Aorta (tissue), 5 donors: Measurements from ENCODE around the gene NOL4L. TPM values are rescaled to one million over a fixed set of nuclear protein-coding genes. Genes with fewer than 3 reads are reported as not detected.
A peak's percentile ranks its signal among the peaks of the same experiment; 100 is the strongest.

Experiments
- ATAC-seq: fragments of 200-7000 bp; cut with Tn5 transposase; one replicate; pipeline ENCODE4 v1.9.1; 2022; ENCODE audit warnings: moderate library complexity; ENCODE audit not compliant: low FRiP score
- DNase-seq, 2 donors: peaks; one replicate each; pipeline ENCODE4 v3.0.0-alpha.2; 2020
- H3K27ac ChIP-seq, 2 donors: one replicate each; pipeline ENCODE4 v1.5.1; 2013; ENCODE audit warnings: low read length in 2 of 2, mild to moderate bottlenecking in 2 of 2, moderate library complexity in 2 of 2, control low read depth in 1 of 2, inconsistent platforms in 1 of 2, low read depth in 1 of 2
- H3K27me3 ChIP-seq, 2 donors: one replicate each; pipeline ENCODE4 v1.6.1; 2013; ENCODE audit warnings: control low read depth in 1 of 2, low read length in 1 of 2, mild to moderate bottlenecking in 1 of 2, moderate library complexity in 1 of 2; ENCODE audit not compliant: insufficient read depth in 2 of 2, control insufficient read depth in 1 of 2
- H3K36me3 ChIP-seq, 2 donors: one replicate each; pipeline ENCODE4 v1.6.1; 2013; ENCODE audit warnings: control low read depth in 1 of 2, low read length in 1 of 2, mild to moderate bottlenecking in 1 of 2; ENCODE audit not compliant: insufficient read depth in 2 of 2, control insufficient read depth in 1 of 2
- H3K4me1 ChIP-seq, 2 donors: one replicate each; pipeline ENCODE4 v1.6.1; 2013; ENCODE audit warnings: low read length in 2 of 2, control low read depth in 1 of 2, mild to moderate bottlenecking in 1 of 2, moderate library complexity in 1 of 2; ENCODE audit not compliant: insufficient read depth in 2 of 2, control insufficient read depth in 1 of 2
- H3K4me3 ChIP-seq, 2 donors: one replicate each; pipeline ENCODE4 v1.5.1; 2013; ENCODE audit warnings: low read length in 2 of 2, control low read depth in 1 of 2, mild to moderate bottlenecking in 1 of 2
- H3K9me3 ChIP-seq: one replicate; pipeline ENCODE4 v1.6.1; 2013; ENCODE audit warnings: mild to moderate bottlenecking, low read length; ENCODE audit not compliant: control insufficient read depth
- WGBS, 2 donors: extraction: QIAGEN DNeasy Blood & Tissue Kit; methylation state at CpG; one replicate each; pipeline ENCODE4 v1.1.7; 2013; 5-methylcytosine and 5-hydroxymethylcytosine counted together
- intact Hi-C, 2 donors: fragments of 100-400 bp; cut with DNase I; formaldehyde crosslinking; loops; one replicate each; pipeline versions ENCODE4 v1.14.2 to v1.15.0; 2022
- polyA plus RNA-seq, 2 donors: library from polyadenylated mRNA; stranded (reverse); fragments of 200-250 nt; gene quantifications; one replicate each; pipeline ENCODE4 v1.2.3, GENCODE V29; 2013
- total RNA-seq, 2 donors: library from RNA; stranded (reverse); fragmentation: NEBNext Ultra II Directional; extraction: Animal tissue kit (Norgen Biotek cat#: 25700); gene quantifications; one replicate each; pipeline ENCODE4 v1.2.1, GENCODE V29; 2021
- donor health status: healthy with polysubstance abuse.
- donor health status: Bipolar disorder and iron deficiency.
- donor health status: DM: no; HTN: no; CAD: no.
- donor health status: DM: no; HTN: no; CAD: no.
- donor health status: DM: yes; HTN: yes; CAD: no.

Gene NOL4L
- total and polyA plus RNA-seq, 4 donors, result 2.3 to 29.5 (median 8.0) TPM

GRCh38 chr20:32516583-32517517 lies 68.3 kb downstream of the NOL4L start:
- intact Hi-C loops, result no loop called here
- Histone ChIP-seq H3K27me3 (no peaks in the 10 kb centered on the region), H3K4me1 (no peaks in the 10 kb centered on the region), H3K36me3 (no peaks in the 10 kb centered on the region), H3K27ac (no peak overlapping the region), H3K4me3 (no peak overlapping the region), H3K9me3 (no peaks in the 10 kb centered on the region)
- no peak for ATAC-seq
- WGBS, 2 donors, result 80 to 82% methylated on average over 9 to 10 of the region's 10 CpGs
- DNase-seq, result peak in 1 of 2 donors; percentile 38

- Histone ChIP-seq H3K27me3 (no peaks in the 10 kb centered on the region), H3K36me3 (no peaks in the 10 kb centered on the region), H3K4me1 (no peaks in the 10 kb centered on the region), H3K4me3 (no peak overlapping the region), H3K9me3 (no peaks in the 10 kb centered on the region), H3K27ac (no peak overlapping the region)
- intact Hi-C loops, result no loop called here
- DNase-seq (peak in 1 of 2 donors; percentile 32), ATAC-seq (no peak)
- 93 to 94% methylated on average over 10 of the region's 10 CpGs for WGBS, 2 donors
These were observed 69.5 kb downstream of the NOL4L start for GRCh38 chr20:32515631-32516101.

GRCh38 chr20:32514760-32515159 lies 70.4 kb downstream of the NOL4L start:
- no peak for ATAC-seq
- no peaks in the 10 kb centered on the region for H3K4me1 ChIP-seq
- DNase-seq, result no peak
- no peak overlapping the region for H3K27ac ChIP-seq
- no peaks in the 10 kb centered on the region for H3K27me3 ChIP-seq
- H3K4me3 ChIP-seq, result no peak overlapping the region
- H3K36me3 ChIP-seq, result no peaks in the 10 kb centered on the region
- WGBS, 2 donors, result 95 to 96% methylated on average over 12 of the region's 12 CpGs
- intact Hi-C loops, result no loop called here
- no peaks in the 10 kb centered on the region for H3K9me3 ChIP-seq

GRCh38 chr20:32513031-32513866 lies 71.9 kb downstream of the NOL4L start:
- no peak for ATAC-seq
- H3K27me3 ChIP-seq, result no peaks in the 10 kb centered on the region
- 91% methylated on average over 18 of the region's 18 CpGs for WGBS, 2 donors
- intact Hi-C loops, result no loop called here
- DNase-seq, result no peak
- no peak overlapping the region for H3K4me3 ChIP-seq
- H3K4me1 ChIP-seq, result no peaks in the 10 kb centered on the region
- no peaks in the 10 kb centered on the region for H3K36me3 ChIP-seq
- no peaks in the 10 kb centered on the region for H3K9me3 ChIP-seq
- no peak overlapping the region for H3K27ac ChIP-seq

GRCh38 chr20:32512047-32512385 lies 73.1 kb downstream of the NOL4L start:
- no peak overlapping the region for H3K27ac ChIP-seq
- WGBS, 2 donors, result 85 to 92% methylated on average over 3 of the region's 3 CpGs
- H3K4me3 ChIP-seq, result no peak overlapping the region
- no peaks in the 10 kb centered on the region for H3K4me1 ChIP-seq
- H3K27me3 ChIP-seq, result no peaks in the 10 kb centered on the region
- peak in 1 of 2 donors; percentile 15 for DNase-seq
- H3K36me3 ChIP-seq, result no peaks in the 10 kb centered on the region
- intact Hi-C loops, result no loop called here
- no peak for ATAC-seq
- no peaks in the 10 kb centered on the region for H3K9me3 ChIP-seq

GRCh38 chr20:32511358-32512046 lies 73.6 kb downstream of the NOL4L start:
- no peak for ATAC-seq
- no peaks in the 10 kb centered on the region for H3K36me3 ChIP-seq
- 79 to 82% methylated on average over 12 of the region's 12 CpGs for WGBS, 2 donors
- no peak overlapping the region for H3K4me3 ChIP-seq
- H3K27ac ChIP-seq, result no peak overlapping the region
- H3K4me1 ChIP-seq, result no peaks in the 10 kb centered on the region
- no peaks in the 10 kb centered on the region for H3K9me3 ChIP-seq
- H3K27me3 ChIP-seq, result no peaks in the 10 kb centered on the region
- intact Hi-C loops, result no loop called here
- DNase-seq, result peak in 1 of 2 donors; percentile 42

GRCh38 chr20:32510601-32511357 lies 74.4 kb downstream of the NOL4L start:
- Histone ChIP-seq H3K4me3 (no peak overlapping the region), H3K27me3 (no peaks in the 10 kb centered on the region), H3K27ac (no peak overlapping the region), H3K9me3 (no peaks in the 10 kb centered on the region), H3K36me3 (no peaks in the 10 kb centered on the region), H3K4me1 (no peaks in the 10 kb centered on the region)
- intact Hi-C loops, result no loop called here
- ATAC-seq (peak; percentile 19), DNase-seq (peak in 1 of 2 donors; percentile 43)
- WGBS, 2 donors, result 70 to 75% methylated on average over 16 to 17 of the region's 17 CpGs

- H3K27me3 ChIP-seq, result no peaks in the 10 kb centered on the region
- no peaks in the 10 kb centered on the region for H3K4me1 ChIP-seq
- ATAC-seq, result no peak
- no peak overlapping the region for H3K4me3 ChIP-seq
- peak in 1 of 2 donors; percentile 63 for DNase-seq
- no peaks in the 10 kb centered on the region for H3K9me3 ChIP-seq
- intact Hi-C loops, result no loop called here
- no peak overlapping the region for H3K27ac ChIP-seq
- WGBS, 2 donors, result 92 to 93% methylated on average over 15 of the region's 15 CpGs
- H3K36me3 ChIP-seq, result no peaks in the 10 kb centered on the region
These were observed 75.0 kb downstream of the NOL4L start for GRCh38 chr20:32510120-32510600.
